H1 (cell line): ENCODE measurements around the gene NDUFB5. TPM values are rescaled to one million over a fixed set of nuclear protein-coding genes. Genes with fewer than 3 reads are reported as not detected.

Experiments
- CTCF ChIA-PET: fragments of 300-600 bp; sonication (Branson Sonifier 250); formaldehyde crosslinking; loops from one replicate; lab custom pipeline; 2021; ENCODE audit not compliant: partially characterized antibody; lab: Charles Lee
- POLR2A ChIA-PET: fragments of 300-600 bp; sonication (Branson Sonifier 250); formaldehyde crosslinking; loops from one replicate; lab custom pipeline; 2021; ENCODE audit warnings: inconsistent platforms; ENCODE audit not compliant: partially characterized antibody; lab: Charles Lee
- DNase-seq, 2 experiments: peaks; one replicate each; pipeline versions ENCODE4 v3.0.0 to v3.0.0-alpha.2; 2010 to 2022; ENCODE audit warnings: low spot score in 2 of 2, low read depth in 1 of 2, mixed read lengths in 1 of 2
- FAIRE-seq: peaks from 2 replicates; lab custom pipeline; 2011; peaks lifted over from hg19 to GRCh38; lab: Jason Lieb, UNC
- H2AFZ ChIP-seq: 2 replicates; pipeline ENCODE4 v1.8.1; 2012; ENCODE audit warnings: low read length, inconsistent platforms
- H2AK5ac ChIP-seq: 2 replicates; pipeline ENCODE4 v1.6.1; 2013; ENCODE audit warnings: low read depth, low read length
- H2BK120ac ChIP-seq: replicated peaks from 2 replicates; pipeline ENCODE3; 2013; ENCODE audit warnings: low read depth, low read length, inconsistent platforms
- H2BK12ac ChIP-seq: 2 replicates; pipeline ENCODE4 v1.6.1; 2013; ENCODE audit warnings: low read depth, low read length
- H2BK15ac ChIP-seq: 2 replicates; pipeline ENCODE4 v1.6.1; 2013; ENCODE audit warnings: low read length
- H2BK20ac ChIP-seq: 2 replicates; pipeline ENCODE4 v1.6.1; 2013; ENCODE audit warnings: low read length
- H2BK5ac ChIP-seq: 2 replicates; pipeline ENCODE4 v1.6.1; 2013; ENCODE audit warnings: low read depth, low read length
- H3K14ac ChIP-seq: 2 replicates; pipeline ENCODE4 v1.6.1; 2013; ENCODE audit warnings: inconsistent platforms; ENCODE audit not compliant: insufficient read length
- H3K18ac ChIP-seq: 2 replicates; pipeline ENCODE4 v1.6.1; 2013; ENCODE audit warnings: low read length; ENCODE audit errors: extremely low read depth
- H3K23ac ChIP-seq: 2 replicates; pipeline ENCODE4 v1.6.1; 2013; ENCODE audit warnings: inconsistent platforms; ENCODE audit not compliant: insufficient read length
- H3K23me2 ChIP-seq: 2 replicates; pipeline ENCODE4 v1.6.1; 2013; ENCODE audit warnings: low read depth, low read length
- H3K27ac ChIP-seq: 2 replicates; pipeline ENCODE4 v1.6.1; 2011; ENCODE audit warnings: low read depth, low read length, inconsistent platforms
- H3K27me3 ChIP-seq, 4 experiments: replicated peaks in 1 of 4; 1 replicate in 1 of 4; 2 replicates in 3 of 4; pipeline versions ENCODE4 v1.6.1 to v1.8.1; 2011 to 2013; ENCODE audit warnings: low read length in 3 of 4, mild to moderate bottlenecking in 3 of 4, inconsistent platforms in 2 of 4, mixed read lengths in 2 of 4, moderate library complexity in 1 of 4; ENCODE audit not compliant: control insufficient read depth in 3 of 4, insufficient read depth in 3 of 4; ENCODE audit errors: extremely low read depth in 1 of 4
- H3K36me3 ChIP-seq, 4 experiments: 2 replicates each; pipeline versions ENCODE4 v1.6.1 to v1.8.1; 2011 to 2013; ENCODE audit warnings: mild to moderate bottlenecking in 4 of 4, low read length in 3 of 4, moderate library complexity in 2 of 4, control low read depth in 1 of 4, inconsistent platforms in 1 of 4; ENCODE audit not compliant: insufficient read depth in 4 of 4, control insufficient read depth in 2 of 4
- H3K4ac ChIP-seq: replicated peaks from 2 replicates; pipeline ENCODE3; 2013; ENCODE audit warnings: low read length, low read depth, mixed read lengths, inconsistent platforms; ENCODE audit not compliant: insufficient read length
- H3K4me1 ChIP-seq, 4 experiments: replicated peaks in 1 of 4; 1 replicate in 1 of 4; 2 replicates in 3 of 4; pipeline versions ENCODE4 v1.6.1 to v1.8.1; 2011 to 2013; ENCODE audit warnings: low read length in 3 of 4, inconsistent platforms in 2 of 4, mixed read lengths in 1 of 4; ENCODE audit not compliant: insufficient read depth in 4 of 4, control insufficient read depth in 3 of 4
- H3K4me2 ChIP-seq, 2 experiments: 2 replicates each; pipeline versions ENCODE4 v1.6.1 to v1.8.1; 2011 to 2013; ENCODE audit warnings: low read depth in 2 of 2, low read length in 2 of 2, control low read depth in 1 of 2, inconsistent platforms in 1 of 2, mild to moderate bottlenecking in 1 of 2; ENCODE audit not compliant: insufficient read depth in 1 of 2
- H3K4me3 ChIP-seq, 4 experiments: fragments of 200-600, 300-600 bp in 1 of 4; sonication (generic), shearing (Covaris generic), sonication (Bioruptor Twin) in 1 of 4; 2 replicates each; pipeline versions ENCODE4 v1.5.1 to v1.8.1; 2011 to 2016; ENCODE audit warnings: low read length in 4 of 4, low read depth in 3 of 4, control low read depth in 2 of 4, inconsistent platforms in 2 of 4, mild to moderate bottlenecking in 2 of 4, mixed read lengths in 1 of 4, moderate library complexity in 1 of 4; ENCODE audit not compliant: insufficient read depth in 2 of 4; ENCODE audit errors: extremely low read depth in 1 of 4
- H3K56ac ChIP-seq: replicated peaks from 2 replicates; pipeline ENCODE3; 2013; ENCODE audit warnings: low read depth, mild to moderate bottlenecking, mixed read lengths, low read length, inconsistent platforms; ENCODE audit not compliant: insufficient read length
- H3K79me1 ChIP-seq: 2 replicates; pipeline ENCODE4 v1.6.1; 2013; ENCODE audit warnings: low read depth, low read length, control low read depth
- H3K79me2 ChIP-seq, 2 experiments: 2 replicates each; pipeline versions ENCODE4 v1.6.1 to v1.8.1; 2012 to 2013; ENCODE audit warnings: low read length in 2 of 2, mild to moderate bottlenecking in 2 of 2, inconsistent platforms in 1 of 2; ENCODE audit not compliant: insufficient read depth in 2 of 2, control insufficient read depth in 1 of 2
- H3K9ac ChIP-seq, 4 experiments: replicated peaks in 1 of 4; 1 replicate in 1 of 4; 2 replicates in 3 of 4; pipeline versions ENCODE4 v1.6.1 to v1.8.1; 2011 to 2013; ENCODE audit warnings: low read depth in 3 of 4, low read length in 3 of 4, control low read depth in 2 of 4, mild to moderate bottlenecking in 2 of 4, moderate library complexity in 2 of 4, inconsistent platforms in 1 of 4; ENCODE audit errors: extremely low read depth in 1 of 4
- H3K9me3 ChIP-seq, 2 experiments: 2 replicates each; pipeline versions ENCODE4 v1.6.1 to v1.8.1; 2012 to 2013; ENCODE audit warnings: mild to moderate bottlenecking in 2 of 2, moderate library complexity in 2 of 2, control low read depth in 1 of 2, inconsistent platforms in 1 of 2, low read depth in 1 of 2, low read length in 1 of 2, mixed read lengths in 1 of 2; ENCODE audit not compliant: insufficient read depth in 2 of 2
- H4K20me1 ChIP-seq, 2 experiments: replicated peaks in 1 of 2; 2 replicates each; pipeline versions ENCODE3 to v1.8.1; 2011 to 2013; ENCODE audit warnings: inconsistent platforms in 2 of 2, low read length in 2 of 2, mild to moderate bottlenecking in 1 of 2; ENCODE audit not compliant: insufficient read depth in 2 of 2, control insufficient read depth in 1 of 2
- H4K5ac ChIP-seq: 2 replicates; pipeline ENCODE4 v1.6.1; 2013; ENCODE audit warnings: low read length, low read depth, mixed read lengths, inconsistent platforms; ENCODE audit not compliant: insufficient read length
- H4K8ac ChIP-seq: 2 replicates; pipeline ENCODE4 v1.8.0; 2013; ENCODE audit warnings: mild to moderate bottlenecking, moderate library complexity, low read length, inconsistent platforms; ENCODE audit not compliant: insufficient read depth; ENCODE audit errors: extremely low read depth
- H4K91ac ChIP-seq: replicated peaks from 2 replicates; pipeline ENCODE3; 2013; ENCODE audit warnings: low read length, mixed read lengths, inconsistent platforms; ENCODE audit not compliant: insufficient read length
- CTBP2 ChIP-seq: IDR thresholded peaks from 2 replicates; pipeline ENCODE4 v1.7.0; 2011; ENCODE audit warnings: borderline replicate concordance, mild to moderate bottlenecking, moderate library complexity, mixed read lengths, low read length; ENCODE audit not compliant: insufficient read depth, insufficient read length
- KDM4A ChIP-seq: IDR thresholded peaks from one replicate; pipeline ENCODE4 v1.7.1; 2012; ENCODE audit warnings: low read depth, mild to moderate bottlenecking, moderate library complexity, low read length, inconsistent platforms; ENCODE audit not compliant: severe bottlenecking
- POU5F1 ChIP-seq: IDR thresholded peaks from 2 replicates; pipeline ENCODE4 v1.6.1; 2011; ENCODE audit warnings: low read depth, mild to moderate bottlenecking, low read length, moderate library complexity
- RNF2 ChIP-seq: fragments of 200-900, 300-1000 bp; sonication (generic); IDR thresholded peaks from 2 replicates; pipeline ENCODE4 v1.7.1; 2016; ENCODE audit warnings: borderline replicate concordance, low read depth, mild to moderate bottlenecking, antibody characterized with exemption, low read length; ENCODE audit not compliant: poor library complexity, severe bottlenecking; ENCODE audit errors: missing control alignments
- SAP30 ChIP-seq: fragments of 300-600 bp; sonication (generic); IDR thresholded peaks from 2 replicates; pipeline ENCODE4 v1.7.1; 2012; ENCODE audit warnings: low read length, moderate library complexity, mild to moderate bottlenecking, inconsistent platforms; ENCODE audit not compliant: insufficient read depth, insufficient replicate concordance
- TAF7 ChIP-seq: optimal IDR thresholded peaks from 2 replicates; pipeline ENCODE3; 2011; ENCODE audit warnings: low read depth, mild to moderate bottlenecking, inconsistent platforms, low read length, moderate library complexity, borderline replicate concordance
- USF2 ChIP-seq: IDR thresholded peaks from 2 replicates; pipeline ENCODE4 v1.6.1; 2011; ENCODE audit warnings: low read length, improper control_type of control experiment
- WGBS, 2 experiments: shearing (Covaris generic) in 1 of 2; methylation state at CpG; one replicate each; pipeline versions ENCODE4 v1.1.6 to v1.1.7; 2013 to 2015; ENCODE audit warnings: low lambda C conversion rate in 2 of 2, mixed read lengths in 2 of 2, inconsistent platforms in 1 of 2, low coverage in 1 of 2, missing lambda C conversion rate in 1 of 2; ENCODE audit not compliant: insufficient replicate concordance in 2 of 2, insufficient coverage in 1 of 2, insufficient read length in 1 of 2; ENCODE audit errors: extremely low coverage in 1 of 2, missing lambda C conversion rate in 1 of 2; 5-methylcytosine and 5-hydroxymethylcytosine counted together
- polyA plus RNA-seq, 7 experiments: library from polyadenylated mRNA; depleted of rRNA in 3 of 7; stranded (reverse) in 5 of 7; unstranded in 2 of 7; fragments of >200 nt in 5 of 7; fragments of 200-250 nt in 2 of 7; gene quantifications; 1 replicate in 5 of 7; 2 replicates in 1 of 7; 4 replicates in 1 of 7; pipeline versions ENCODE4 v1.2.1 to v1.2.3, GENCODE V29; 2011 to 2013; ENCODE audit warnings: missing spikeins in 2 of 7, mixed read lengths in 2 of 7
- total RNA-seq: library from RNA; stranded (reverse); fragmentation: NEBNext Ultra II Directional; extraction: Animal tissue kit (Norgen Biotek cat#: 25700); gene quantifications from 2 replicates; pipeline ENCODE4 v1.2.1, GENCODE V29; 2021

The NDUFB5 gene
- total and polyA plus RNA-seq, 2 of the 8 experiments (the other 6 are each of a cell fraction or from before 2014, with no cell fraction given) = 46.1 to 85.8 TPM

GRCh38 chr3:179613807-179614206 lies 9.2 kb downstream of the NDUFB5 start:
- no peaks in the 10 kb centered on the region for H3K9me3 ChIP-seq
- H4K20me1 ChIP-seq = no peaks in the 10 kb centered on the region
- no peak overlapping the region for H2AFZ ChIP-seq
- no peak overlapping the region for H2BK12ac ChIP-seq
- peaks cover 0 to 14% (median 7%) of the 10 kb centered on the region in 4 experiments; a peak in 5 of 8 replicates for H3K36me3 ChIP-seq
- ChIA-PET POLR2A (no interaction called here), CTCF (interaction anchor here (2.1 kb wide), 1 partner anchor 36 kb away, joined by 9 read pairs; no protein-coding TSS in a partner anchor)
- WGBS, 2 experiments = 82% methylated on average over 2 of the region's 2 CpGs; no CpG with 5 or more reads in 1 of the 2 experiments
- no peaks in the 10 kb centered on the region for H3K27me3 ChIP-seq
- H3K4ac ChIP-seq = no peak overlapping the region
- no peak overlapping the region for H2BK5ac ChIP-seq
- no peak overlapping the region for H2BK15ac ChIP-seq
- no peak overlapping the region for H2BK20ac ChIP-seq
- no peak overlapping the region for H3K9ac ChIP-seq
- no peak overlapping the region for H2BK120ac ChIP-seq
- H3K56ac ChIP-seq = no peak overlapping the region
- H3K18ac ChIP-seq = no peak overlapping the region
- no peaks in the 10 kb centered on the region for H3K4me1 ChIP-seq
- no peak overlapping the region for H3K4me2 ChIP-seq
- H3K79me2 ChIP-seq = peaks cover 0 to 2% of the 10 kb centered on the region in 2 experiments; a peak in 1 of 4 replicates
- H3K27ac ChIP-seq = no peak overlapping the region
- no peaks in the 10 kb centered on the region for H3K79me1 ChIP-seq
- no peak overlapping the region for H3K4me3 ChIP-seq
- H3K14ac ChIP-seq = no peak overlapping the region
- no peak for DNase-seq
- H2AK5ac ChIP-seq = no peak overlapping the region
- TF ChIP-seq TAF7 (no peak), RNF2 (no peak), POU5F1 (no peak), USF2 (no peak), CTBP2 (no peak), KDM4A (no peak), SAP30 (no peak)
- no peak overlapping the region for H4K5ac ChIP-seq
- no peak overlapping the region for H4K91ac ChIP-seq
- no peak for FAIRE-seq
- no peaks in the 10 kb centered on the region; the same call in 1 of the 2 replicates for H3K23me2 ChIP-seq
- no peak overlapping the region for H3K23ac ChIP-seq
- H4K8ac ChIP-seq = no peak overlapping the region
